ENCODE measurements around the gene NEGR1.

DNA sequence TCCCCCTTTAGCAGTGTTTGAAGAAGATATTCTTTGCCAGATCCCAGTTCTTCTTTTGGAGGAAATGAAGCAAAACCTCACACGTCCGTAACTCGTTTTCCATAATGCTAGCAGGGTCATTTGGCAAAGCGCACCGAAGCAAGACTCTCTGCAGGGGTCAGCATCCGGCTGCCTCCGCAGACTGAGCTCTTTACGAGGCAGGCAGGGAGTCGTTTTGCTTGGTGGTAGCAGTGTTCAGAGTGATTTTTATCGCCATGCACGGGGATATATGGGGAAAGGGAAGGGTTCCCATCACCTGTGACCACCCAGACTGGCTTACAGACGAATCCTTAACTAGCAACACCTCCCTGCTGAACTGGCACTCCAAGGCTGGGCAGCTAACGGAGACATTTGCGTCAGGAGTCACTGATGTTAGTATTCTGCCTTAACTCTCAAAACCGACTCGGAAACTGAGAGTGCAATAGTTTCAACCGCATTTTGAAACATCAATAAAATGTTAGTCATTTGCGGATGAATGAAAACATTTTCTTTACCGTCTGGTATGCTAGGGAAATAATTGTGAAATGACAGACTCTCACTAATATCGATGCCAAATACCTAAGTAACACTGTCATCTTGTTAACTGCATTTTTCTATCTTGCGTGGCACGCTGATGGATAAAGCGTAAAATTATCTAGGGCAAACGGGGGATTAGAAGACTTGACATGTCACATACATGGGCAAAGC, 2.2 kb upstream of the NEGR1 start:
- TF ChIP-seq, protein P1, sequence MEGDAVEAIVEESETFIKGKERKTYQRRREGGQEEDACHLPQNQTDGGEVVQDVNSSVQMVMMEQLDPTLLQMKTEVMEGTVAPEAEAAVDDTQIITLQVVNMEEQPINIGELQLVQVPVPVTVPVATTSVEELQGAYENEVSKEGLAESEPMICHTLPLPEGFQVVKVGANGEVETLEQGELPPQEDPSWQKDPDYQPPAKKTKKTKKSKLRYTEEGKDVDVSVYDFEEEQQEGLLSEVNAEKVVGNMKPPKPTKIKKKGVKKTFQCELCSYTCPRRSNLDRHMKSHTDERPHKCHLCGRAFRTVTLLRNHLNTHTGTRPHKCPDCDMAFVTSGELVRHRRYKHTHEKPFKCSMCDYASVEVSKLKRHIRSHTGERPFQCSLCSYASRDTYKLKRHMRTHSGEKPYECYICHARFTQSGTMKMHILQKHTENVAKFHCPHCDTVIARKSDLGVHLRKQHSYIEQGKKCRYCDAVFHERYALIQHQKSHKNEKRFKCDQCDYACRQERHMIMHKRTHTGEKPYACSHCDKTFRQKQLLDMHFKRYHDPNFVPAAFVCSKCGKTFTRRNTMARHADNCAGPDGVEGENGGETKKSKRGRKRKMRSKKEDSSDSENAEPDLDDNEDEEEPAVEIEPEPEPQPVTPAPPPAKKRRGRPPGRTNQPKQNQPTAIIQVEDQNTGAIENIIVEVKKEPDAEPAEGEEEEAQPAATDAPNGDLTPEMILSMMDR (IDR thresholded peaks at IDR 0.05; ENCODE audit: poor library complexity): peak; percentile 36
- TF ChIP-seq EZH2 (IDR thresholded peaks at IDR 0.05; ENCODE audit: borderline replicate concordance) (no peak), EZH2phosphoT487 (IDR thresholded peaks at IDR 0.05; ENCODE audit: low read depth, severe bottlenecking, unreplicated experiment) (no peak)

Measured in hepatocyte (in vitro differentiated cells).